Measurements from ENCODE around the gene RHOC. TPM values are rescaled to one million over a fixed set of nuclear protein-coding genes. Genes with fewer than 3 reads are reported as not detected.

The RHOC gene
- total RNA-seq, 2 donors from 2014 or later, result 45.7 to 54.4 TPM

DNA sequence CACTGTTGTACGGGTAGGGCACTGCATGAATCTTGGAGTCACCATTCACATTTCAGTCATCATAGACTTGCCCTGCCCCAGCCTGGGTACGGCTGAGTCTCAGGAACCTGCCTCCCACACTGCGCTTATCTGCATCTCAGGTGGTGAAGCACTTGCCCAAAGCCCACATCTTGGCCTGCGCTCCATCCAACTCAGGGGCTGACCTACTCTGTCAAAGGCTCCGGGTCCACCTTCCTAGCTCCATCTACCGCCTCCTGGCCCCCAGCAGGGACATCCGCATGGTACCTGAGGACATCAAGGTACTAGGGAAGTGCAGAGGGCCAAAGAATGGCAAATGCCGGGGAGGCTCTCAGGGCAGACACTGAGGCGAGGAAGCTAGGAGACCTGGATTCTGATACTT lies 11.7 kb downstream of the RHOC start:
- no peak overlapping the region for H3K4me3 Mint-ChIP-seq
- H3K4me1 Mint-ChIP-seq (ENCODE audit: low read depth), result peaks cover 8% of the 10 kb centered on the region
- DNase-seq, result no peak
- H3K9me3 Mint-ChIP-seq, result no peaks in the 10 kb centered on the region
- no peak for ATAC-seq (replicated peaks in 1 of 2)
- H3K36me3 Mint-ChIP-seq (ENCODE audit: insufficient read depth in 2 of 2), result peaks cover 0 to 6% of the 10 kb centered on the region in 2 donors
- no peak overlapping the region for H3K27ac Mint-ChIP-seq
- no peaks in the 10 kb centered on the region for H3K27me3 Mint-ChIP-seq (ENCODE audit: low read depth)

DNA sequence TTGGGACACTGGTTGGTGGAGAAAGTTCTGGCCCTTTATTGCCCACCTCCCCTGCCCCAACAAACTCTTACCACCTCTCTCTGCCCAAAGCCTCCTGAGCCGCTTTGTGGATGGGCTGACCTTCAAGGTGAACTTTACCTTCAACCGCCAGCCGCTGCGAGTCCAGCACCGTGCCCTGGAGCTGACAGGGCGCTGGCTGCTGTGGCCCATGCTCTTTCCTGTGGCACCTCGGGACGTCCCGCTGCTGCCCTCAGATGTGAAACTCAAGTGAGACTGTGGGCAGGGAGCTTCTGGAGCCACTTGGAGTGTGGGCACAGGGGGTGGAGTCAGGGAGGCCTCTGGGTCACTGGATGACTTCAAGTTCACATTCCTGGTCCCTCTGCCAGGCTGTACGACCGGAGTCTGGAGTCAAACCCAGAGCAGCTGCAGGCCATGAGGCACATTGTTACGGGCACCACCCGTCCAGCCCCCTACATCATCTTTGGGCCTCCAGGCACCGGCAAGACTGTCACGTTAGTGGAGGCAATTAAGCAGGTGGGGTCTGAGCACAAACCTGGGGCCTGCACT lies 12.5 kb downstream of the RHOC start:
- no peaks in the 10 kb centered on the region for H3K4me1 Mint-ChIP-seq (ENCODE audit: low read depth)
- H3K9me3 Mint-ChIP-seq, result no peaks in the 10 kb centered on the region
- peaks cover 0 to 6% of the 10 kb centered on the region in 2 donors for H3K36me3 Mint-ChIP-seq (ENCODE audit: insufficient read depth in 2 of 2)
- ATAC-seq (replicated peaks in 1 of 2) (no peak), DNase-seq (no peak)
- no peak overlapping the region for H3K4me3 Mint-ChIP-seq
- no peak overlapping the region for H3K27ac Mint-ChIP-seq
- H3K27me3 Mint-ChIP-seq (ENCODE audit: low read depth), result no peaks in the 10 kb centered on the region

DNA sequence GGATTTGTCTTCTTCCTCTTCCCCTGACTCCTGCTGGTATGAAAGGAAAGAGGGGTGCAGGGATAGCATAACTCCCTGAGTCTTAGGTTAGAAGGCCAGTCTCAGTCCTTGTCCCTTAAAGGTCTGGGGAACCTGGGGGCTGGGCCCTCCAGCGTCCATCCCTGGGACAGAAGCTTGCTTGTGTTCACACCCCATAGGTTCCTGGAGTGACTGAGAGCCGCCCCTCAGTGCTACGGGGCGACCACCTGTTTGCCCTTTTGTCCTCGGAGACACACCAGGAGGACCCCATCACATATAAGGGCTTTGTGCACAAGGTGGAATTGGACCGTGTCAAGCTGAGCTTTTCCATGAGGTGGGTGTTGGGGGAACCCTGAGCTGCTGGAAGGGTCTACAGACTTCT lies 13.1 kb downstream of the RHOC start:
- DNase-seq (no peak), ATAC-seq (replicated peaks in 1 of 2) (no peak)
- Mint-ChIP-seq H3K27ac (no peak overlapping the region), H3K4me3 (no peak overlapping the region), H3K36me3 (ENCODE audit: insufficient read depth in 2 of 2) (peaks cover 0 to 6% of the 10 kb centered on the region in 2 donors), H3K4me1 (ENCODE audit: low read depth) (no peaks in the 10 kb centered on the region), H3K9me3 (no peaks in the 10 kb centered on the region), H3K27me3 (ENCODE audit: low read depth) (no peaks in the 10 kb centered on the region)

GRCh38 chr1:112692681-112693080 lies 14.2 kb downstream of the RHOC start:
- no peak for ATAC-seq (replicated peaks in 1 of 2)
- Mint-ChIP-seq H3K4me3 (no peak overlapping the region), H3K27me3 (ENCODE audit: low read depth) (no peaks in the 10 kb centered on the region), H3K27ac (no peak overlapping the region), H3K36me3 (ENCODE audit: insufficient read depth in 2 of 2) (peaks cover 0 to 6% of the 10 kb centered on the region in 2 donors), H3K4me1 (ENCODE audit: low read depth) (no peaks in the 10 kb centered on the region), H3K9me3 (no peaks in the 10 kb centered on the region)
- no peak for DNase-seq

GRCh38 chr1:112689842-112690237 lies 17.1 kb downstream of the RHOC start:
- no peaks in the 10 kb centered on the region for H3K27me3 Mint-ChIP-seq (ENCODE audit: low read depth)
- H3K9me3 Mint-ChIP-seq, result no peaks in the 10 kb centered on the region
- no peak overlapping the region for H3K27ac Mint-ChIP-seq
- no peak overlapping the region for H3K4me3 Mint-ChIP-seq
- H3K4me1 Mint-ChIP-seq (ENCODE audit: low read depth), result peaks cover 11% of the 10 kb centered on the region
- DNase-seq (no peak), ATAC-seq (replicated peaks in 1 of 2) (no peak)
- H3K36me3 Mint-ChIP-seq (ENCODE audit: insufficient read depth in 2 of 2), result peaks cover 0 to 6% of the 10 kb centered on the region in 2 donors

- H3K36me3 Mint-ChIP-seq (ENCODE audit: insufficient read depth in 2 of 2), result peaks cover 0 to 6% of the 10 kb centered on the region in 2 donors
- DNase-seq (no peak), ATAC-seq (replicated peaks in 1 of 2) (no peak)
- H3K27ac Mint-ChIP-seq, result no peak overlapping the region
- no peaks in the 10 kb centered on the region for H3K9me3 Mint-ChIP-seq
- peaks cover 11% of the 10 kb centered on the region for H3K4me1 Mint-ChIP-seq (ENCODE audit: low read depth)
- H3K27me3 Mint-ChIP-seq (ENCODE audit: low read depth), result no peaks in the 10 kb centered on the region
- H3K4me3 Mint-ChIP-seq, result no peak overlapping the region
These were observed 17.6 kb downstream of the RHOC start for GRCh38 chr1:112689196-112689841.

DNA sequence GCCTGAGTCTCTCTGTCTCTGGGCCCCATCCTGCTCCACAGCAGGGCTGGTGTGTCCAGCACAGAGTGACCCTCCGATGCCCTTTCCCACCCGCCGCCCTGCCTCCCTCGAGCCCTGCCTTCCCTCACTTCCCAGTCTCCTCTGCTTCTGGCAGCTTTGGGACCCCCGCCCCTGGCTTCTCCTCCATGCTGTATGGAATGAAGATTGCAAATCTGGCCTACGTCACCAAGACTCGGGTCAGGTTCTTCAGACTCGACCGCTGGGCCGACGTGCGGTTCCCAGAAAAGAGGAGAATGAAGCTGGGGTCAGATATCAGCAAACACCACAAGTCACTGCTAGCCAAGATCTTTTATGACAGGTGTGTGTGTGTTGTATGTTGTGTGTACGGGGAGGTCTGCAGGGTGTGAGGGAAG lies 18.1 kb downstream of the RHOC start:
- ATAC-seq (replicated peaks in 1 of 2), result no peak
- H3K27ac Mint-ChIP-seq, result no peak overlapping the region

DNA sequence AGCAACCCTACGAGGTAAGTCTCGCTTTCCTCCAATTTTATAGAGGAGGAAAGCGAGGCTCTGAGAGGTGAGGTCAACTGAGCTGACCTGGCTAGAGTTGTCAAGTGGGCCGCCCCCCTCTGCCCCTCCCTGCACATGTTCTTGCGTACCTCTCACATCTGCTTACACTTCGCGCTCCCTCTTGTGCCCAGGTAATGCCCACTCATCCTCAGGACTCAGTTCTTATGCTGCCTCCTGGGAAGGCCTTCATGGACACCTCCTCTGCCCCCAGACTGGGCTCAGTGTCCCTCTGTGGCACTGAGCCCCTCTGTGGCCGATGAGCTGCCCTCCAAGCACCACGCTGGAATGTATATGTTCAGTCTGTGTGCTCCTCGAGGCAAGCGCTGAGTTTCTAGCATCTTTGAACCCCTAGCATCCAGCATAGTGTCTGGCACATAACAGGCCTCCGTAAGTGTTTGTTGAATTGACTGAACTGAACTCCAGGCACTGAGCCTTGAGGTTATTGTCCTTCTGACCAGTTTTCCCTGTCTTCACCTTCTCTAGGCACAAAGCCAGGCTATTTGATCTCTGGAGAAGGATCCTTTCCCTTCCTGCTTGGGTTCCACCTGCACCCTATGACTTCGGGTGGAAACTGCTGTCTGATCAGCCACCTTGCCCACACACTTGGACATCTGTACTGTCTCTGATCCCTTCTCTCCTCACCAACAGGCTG lies 19.0 kb downstream of the RHOC start:
- peak overlapping the region; percentile 10 for H3K27ac Mint-ChIP-seq
- no peaks in the 10 kb centered on the region for H3K27me3 Mint-ChIP-seq (ENCODE audit: low read depth)
- no peak overlapping the region for H3K4me3 Mint-ChIP-seq
- H3K4me1 Mint-ChIP-seq (ENCODE audit: low read depth), result peaks cover 11% of the 10 kb centered on the region
- H3K36me3 Mint-ChIP-seq (ENCODE audit: insufficient read depth in 2 of 2), result peaks cover 0 to 5% of the 10 kb centered on the region in 2 donors
- ATAC-seq (replicated peaks in 1 of 2) (no peak), DNase-seq (no peak)
- no peaks in the 10 kb centered on the region for H3K9me3 Mint-ChIP-seq

More for the DNA sequence above, 18.1 kb downstream of the RHOC start:
- H3K36me3 Mint-ChIP-seq (ENCODE audit: insufficient read depth in 2 of 2), result peaks cover 0 to 6% of the 10 kb centered on the region in 2 donors
- no peaks in the 10 kb centered on the region for H3K27me3 Mint-ChIP-seq (ENCODE audit: low read depth)
- DNase-seq, result no peak
- no peaks in the 10 kb centered on the region for H3K9me3 Mint-ChIP-seq
- peaks cover 11% of the 10 kb centered on the region for H3K4me1 Mint-ChIP-seq (ENCODE audit: low read depth)
- H3K4me3 Mint-ChIP-seq, result no peak overlapping the region

GRCh38 chr1:112687361-112687760 lies 19.6 kb downstream of the RHOC start:
- Mint-ChIP-seq H3K4me1 (ENCODE audit: low read depth) (peaks cover 11% of the 10 kb centered on the region), H3K36me3 (ENCODE audit: insufficient read depth in 2 of 2) (peaks cover 1 to 5% of the 10 kb centered on the region in 2 donors), H3K27ac (no peak overlapping the region), H3K4me3 (no peak overlapping the region), H3K9me3 (no peaks in the 10 kb centered on the region), H3K27me3 (ENCODE audit: low read depth) (no peaks in the 10 kb centered on the region)
- DNase-seq, result no peak
- ATAC-seq (replicated peaks in 1 of 2), result no peak

DNA sequence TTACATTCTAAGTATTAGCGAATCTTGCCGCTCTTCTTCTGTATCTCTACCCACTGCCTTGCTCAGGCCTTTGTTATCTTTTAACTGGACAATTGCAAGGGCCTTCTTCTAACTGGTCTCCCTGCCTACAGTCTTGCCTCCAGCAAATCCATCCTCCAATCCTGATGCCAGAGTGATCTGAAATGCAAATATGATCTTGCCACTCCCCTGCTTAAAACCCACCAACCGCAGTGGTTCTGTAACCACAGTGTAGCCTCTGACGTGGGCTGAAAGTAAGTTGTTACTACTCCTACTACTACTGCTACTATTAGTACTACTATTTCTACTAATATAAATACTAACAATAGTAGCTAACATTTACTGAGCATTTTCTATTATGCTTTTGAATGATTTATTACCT lies 20.1 kb downstream of the RHOC start:
- peak overlapping the region; percentile 64 for H3K27ac Mint-ChIP-seq
- ATAC-seq (replicated peaks in 1 of 2), result peak in 1 of 2 donors; percentile 26

DNA sequence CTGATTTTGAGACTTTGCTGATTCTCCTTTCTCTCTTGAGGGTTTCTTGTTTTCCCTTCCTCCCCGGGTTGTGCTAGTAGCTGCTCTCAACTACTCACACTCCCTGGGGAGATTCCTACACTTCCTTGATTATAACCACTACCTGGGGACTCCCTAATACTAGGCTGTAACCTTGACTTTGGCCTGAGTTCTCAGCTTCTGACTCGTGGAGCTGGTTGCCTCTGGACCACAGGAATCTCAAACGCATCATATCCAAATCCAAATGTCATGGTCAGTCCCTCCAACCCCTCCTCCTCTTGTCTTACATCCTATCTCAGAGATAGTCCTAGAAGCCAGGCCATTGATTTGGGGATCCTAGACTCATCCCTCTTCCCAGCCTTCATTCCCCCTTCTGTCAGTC lies 20.5 kb downstream of the RHOC start:
- peaks cover 1 to 2% of the 10 kb centered on the region in 2 donors for H3K36me3 Mint-ChIP-seq (ENCODE audit: insufficient read depth in 2 of 2)
- no peak overlapping the region for H3K27ac Mint-ChIP-seq
- DNase-seq (no peak), ATAC-seq (replicated peaks in 1 of 2) (no peak)
- peaks cover 11% of the 10 kb centered on the region for H3K4me1 Mint-ChIP-seq (ENCODE audit: low read depth)
- no peak overlapping the region for H3K4me3 Mint-ChIP-seq
- H3K27me3 Mint-ChIP-seq (ENCODE audit: low read depth), result no peaks in the 10 kb centered on the region
- no peaks in the 10 kb centered on the region for H3K9me3 Mint-ChIP-seq

More for the DNA sequence above, 20.1 kb downstream of the RHOC start:
- Mint-ChIP-seq H3K27me3 (ENCODE audit: low read depth) (no peaks in the 10 kb centered on the region), H3K4me1 (ENCODE audit: low read depth) (peaks cover 11% of the 10 kb centered on the region), H3K9me3 (no peaks in the 10 kb centered on the region), H3K4me3 (no peak overlapping the region), H3K36me3 (ENCODE audit: insufficient read depth in 2 of 2) (peaks cover 1 to 2% of the 10 kb centered on the region in 2 donors)
- no peak for DNase-seq

- Mint-ChIP-seq H3K9me3 (no peaks in the 10 kb centered on the region), H3K27ac (no peak overlapping the region), H3K4me3 (no peak overlapping the region), H3K27me3 (ENCODE audit: low read depth) (no peaks in the 10 kb centered on the region), H3K4me1 (ENCODE audit: low read depth) (peaks cover 11% of the 10 kb centered on the region), H3K36me3 (ENCODE audit: insufficient read depth in 2 of 2) (peaks cover 1 to 2% of the 10 kb centered on the region in 2 donors)
- no peak for ATAC-seq (replicated peaks in 1 of 2)
- DNase-seq, result no peak
These were observed 21.0 kb downstream of the RHOC start for GRCh38 chr1:112685913-112686312.

- H3K27ac Mint-ChIP-seq, result peak overlapping the region; percentile 34
- ATAC-seq (replicated peaks in 1 of 2) (no peak), DNase-seq (no peak)
- H3K9me3 Mint-ChIP-seq, result no peaks in the 10 kb centered on the region
- peaks cover 8 to 13% of the 10 kb centered on the region in 2 donors for H3K36me3 Mint-ChIP-seq (ENCODE audit: insufficient read depth in 2 of 2)
- no peak overlapping the region for H3K4me3 Mint-ChIP-seq
- peaks cover 41% of the 10 kb centered on the region for H3K4me1 Mint-ChIP-seq (ENCODE audit: low read depth)
- no peaks in the 10 kb centered on the region for H3K27me3 Mint-ChIP-seq (ENCODE audit: low read depth)
These were observed 28.3 kb downstream of the RHOC start for GRCh38 chr1:112678605-112679004.
